Endothelial cell (in vitro differentiated cells): ENCODE measurements around the gene RAD51B. TPM values are rescaled to one million over a fixed set of nuclear protein-coding genes. Genes with fewer than 3 reads are reported as not detected.
"Not testable (repeated sequence)": the region's sequence is repeated elsewhere in the genome, so short reads cannot be mapped to it uniquely, and the experiment has no call there.

Experiments used
- DNase-seq: peaks from one replicate; pipeline ENCODE4 v3.0.0; 2021; ENCODE audit warnings: low spot score
- H3K27ac Mint-ChIP-seq: one replicate; pipeline ENCODE4 v1.8.0; 2021; ENCODE audit warnings: mixed read lengths, inconsistent platforms; ENCODE audit not compliant: unreplicated experiment
- H3K27me3 Mint-ChIP-seq: one replicate; pipeline ENCODE4 v1.8.0; 2021; ENCODE audit warnings: mild to moderate bottlenecking, moderate library complexity, mixed read lengths, inconsistent platforms; ENCODE audit not compliant: unreplicated experiment
- H3K36me3 Mint-ChIP-seq: one replicate; pipeline ENCODE4 v1.8.0; 2021; ENCODE audit warnings: mild to moderate bottlenecking, low read depth, mixed read lengths, inconsistent platforms; ENCODE audit not compliant: unreplicated experiment
- H3K4me1 Mint-ChIP-seq: one replicate; pipeline ENCODE4 v1.8.0; 2021; ENCODE audit warnings: mild to moderate bottlenecking, mixed read lengths, inconsistent platforms; ENCODE audit not compliant: unreplicated experiment
- H3K4me3 Mint-ChIP-seq: one replicate; pipeline ENCODE4 v1.8.0; 2021; ENCODE audit warnings: mild to moderate bottlenecking, mixed read lengths, inconsistent platforms; ENCODE audit not compliant: unreplicated experiment
- H3K9me3 Mint-ChIP-seq: one replicate; pipeline ENCODE4 v1.8.0; 2021; ENCODE audit warnings: mixed read lengths, inconsistent platforms; ENCODE audit not compliant: unreplicated experiment
- total RNA-seq: library from RNA; stranded (reverse); fragmentation: NEBNext Ultra II Directional; extraction: Animal tissue kit (Norgen Biotek cat#: 25700); gene quantifications from one replicate; pipeline ENCODE4 v1.2.1, GENCODE V29; 2021; ENCODE audit not compliant: unreplicated experiment
- TF ChIP-seq, protein P1 (sequence below): fragments of 200-600 bp; sonication (generic); IDR thresholded peaks from one replicate; pipeline ENCODE4 v1.5.0; 2021; ENCODE audit warnings: antibody characterized with exemption; ENCODE audit not compliant: unreplicated experiment

RAD51B gene
- total RNA-seq, 1 donor from 2014 or later, result 23.5 TPM

GRCh38 chr14:67986131-67986841 lies 166.7 kb downstream of the RAD51B start:
- TF ChIP-seq, protein P1, sequence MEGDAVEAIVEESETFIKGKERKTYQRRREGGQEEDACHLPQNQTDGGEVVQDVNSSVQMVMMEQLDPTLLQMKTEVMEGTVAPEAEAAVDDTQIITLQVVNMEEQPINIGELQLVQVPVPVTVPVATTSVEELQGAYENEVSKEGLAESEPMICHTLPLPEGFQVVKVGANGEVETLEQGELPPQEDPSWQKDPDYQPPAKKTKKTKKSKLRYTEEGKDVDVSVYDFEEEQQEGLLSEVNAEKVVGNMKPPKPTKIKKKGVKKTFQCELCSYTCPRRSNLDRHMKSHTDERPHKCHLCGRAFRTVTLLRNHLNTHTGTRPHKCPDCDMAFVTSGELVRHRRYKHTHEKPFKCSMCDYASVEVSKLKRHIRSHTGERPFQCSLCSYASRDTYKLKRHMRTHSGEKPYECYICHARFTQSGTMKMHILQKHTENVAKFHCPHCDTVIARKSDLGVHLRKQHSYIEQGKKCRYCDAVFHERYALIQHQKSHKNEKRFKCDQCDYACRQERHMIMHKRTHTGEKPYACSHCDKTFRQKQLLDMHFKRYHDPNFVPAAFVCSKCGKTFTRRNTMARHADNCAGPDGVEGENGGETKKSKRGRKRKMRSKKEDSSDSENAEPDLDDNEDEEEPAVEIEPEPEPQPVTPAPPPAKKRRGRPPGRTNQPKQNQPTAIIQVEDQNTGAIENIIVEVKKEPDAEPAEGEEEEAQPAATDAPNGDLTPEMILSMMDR, result no peak
- Mint-ChIP-seq H3K36me3 (no peaks in the 10 kb centered on the region), H3K27me3 (no peaks in the 10 kb centered on the region), H3K27ac (no peak overlapping the region), H3K9me3 (no peaks in the 10 kb centered on the region), H3K4me1 (no peaks in the 10 kb centered on the region), H3K4me3 (no peak overlapping the region)
- no peak for DNase-seq

GRCh38 chr14:67987606-67988005 lies 168.0 kb downstream of the RAD51B start:
- DNase-seq, result no peak
- Mint-ChIP-seq H3K4me3 (no peak overlapping the region), H3K27me3 (no peaks in the 10 kb centered on the region), H3K27ac (no peak overlapping the region), H3K4me1 (no peaks in the 10 kb centered on the region), H3K9me3 (no peaks in the 10 kb centered on the region), H3K36me3 (no peaks in the 10 kb centered on the region)
- TF ChIP-seq, protein P1, result no peak

DNA sequence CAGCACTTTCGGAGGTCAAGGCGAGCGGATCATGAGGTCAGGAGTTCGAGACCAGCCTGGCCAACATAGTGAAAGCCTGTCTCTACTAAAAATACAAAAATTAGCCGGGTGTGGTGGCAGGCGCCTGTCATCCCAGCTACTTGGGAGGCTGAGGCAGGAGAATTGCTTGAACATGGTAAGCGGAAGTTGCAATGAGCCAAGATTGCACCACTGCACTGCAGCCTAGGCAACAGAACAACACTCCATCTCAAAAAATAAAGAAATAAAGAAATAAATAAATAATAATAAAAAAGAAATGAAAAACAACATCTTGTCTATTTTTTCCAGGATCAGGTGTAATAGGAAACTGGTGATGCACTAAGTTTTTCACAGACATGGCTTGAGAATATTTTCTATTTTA lies 168.6 kb downstream of the RAD51B start:
- H3K36me3 Mint-ChIP-seq, H3K27me3 Mint-ChIP-seq, H3K4me3 Mint-ChIP-seq, DNase-seq, H3K9me3 Mint-ChIP-seq, H3K4me1 Mint-ChIP-seq, H3K27ac Mint-ChIP-seq: not testable (repeated sequence)

GRCh38 chr14:67990576-67990975 lies 171.0 kb downstream of the RAD51B start:
- Mint-ChIP-seq H3K27me3 (no peaks in the 10 kb centered on the region), H3K9me3 (no peaks in the 10 kb centered on the region), H3K27ac (no peak overlapping the region), H3K36me3 (no peaks in the 10 kb centered on the region), H3K4me1 (no peaks in the 10 kb centered on the region), H3K4me3 (no peak overlapping the region)
- TF ChIP-seq, protein P1, result no peak
- no peak for DNase-seq

DNA sequence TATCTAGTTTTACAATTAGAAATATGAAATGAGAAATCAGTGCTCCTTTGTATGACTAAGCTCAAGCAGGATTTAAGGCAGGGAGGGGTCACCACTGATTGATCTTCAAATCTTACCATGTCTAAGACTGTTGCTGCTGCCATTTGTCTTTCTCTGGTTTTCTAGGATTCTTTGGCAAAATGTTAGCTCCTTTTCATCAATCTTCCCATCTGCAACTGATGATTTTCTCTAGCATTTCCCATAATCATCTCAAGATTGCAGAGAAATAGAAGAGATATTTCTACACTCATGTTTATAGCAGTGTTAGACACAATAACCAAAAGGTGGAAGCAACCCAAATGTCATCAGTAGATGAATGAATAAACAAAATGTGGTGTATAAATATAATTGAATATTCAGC lies 175.0 kb downstream of the RAD51B start:
- no peaks in the 10 kb centered on the region for H3K9me3 Mint-ChIP-seq
- peaks cover 3% of the 10 kb centered on the region for H3K27me3 Mint-ChIP-seq
- H3K4me1 Mint-ChIP-seq, result peaks cover 6% of the 10 kb centered on the region
- TF ChIP-seq, protein P1, result no peak
- H3K36me3 Mint-ChIP-seq, result no peaks in the 10 kb centered on the region
- no peak overlapping the region for H3K27ac Mint-ChIP-seq
- no peak for DNase-seq
- no peak overlapping the region for H3K4me3 Mint-ChIP-seq
